Stimulated activated CD8-positive, alpha-beta memory T cell treated with anti-CD3 and anti-CD28 coated beads, Interleukin-12 subunit alpha, Interleukin-12 subunit beta, amount 100 ng/mL, for 1 hour (primary cell): ENCODE data around the gene B3GNT9.

Experiments used
- DNase-seq: peaks from one replicate; pipeline ENCODE4 v3.0.0-alpha.2; 2020; ENCODE audit warnings: low read depth

The B3GNT9 gene

GRCh38 chr16:67112591-67113399, 38.0 kb downstream of the B3GNT9 start:
- DNase-seq, result no peak

GRCh38 chr16:67111951-67112444, 38.8 kb downstream of the B3GNT9 start:
- no peak for DNase-seq

GRCh38 chr16:67109407-67110135, 41.2 kb downstream of the B3GNT9 start, which contains the start of gene PHAF1:
TSS of gene PHAF1 (plus strand) at chr16:67109941. CDS start at chr16:67110176, 235 bp downstream.
- DNase-seq, result peak; percentile 94

GRCh38 chr16:67108931-67109406, 41.8 kb downstream of the B3GNT9 start:
- DNase-seq, result no peak

- no peak for DNase-seq
Measured at GRCh38 chr16:67108489-67108888, 42.3 kb downstream of the B3GNT9 start.

GRCh38 chr16:67105881-67106280, 44.9 kb downstream of the B3GNT9 start:
- DNase-seq, result no peak

GRCh38 chr16:67105246-67105645, 45.6 kb downstream of the B3GNT9 start:
- DNase-seq, result no peak

GRCh38 chr16:67104845-67105244, 46.0 kb downstream of the B3GNT9 start:
- no peak for DNase-seq

GRCh38 chr16:67104061-67104460, 46.7 kb downstream of the B3GNT9 start:
- DNase-seq, result no peak

- DNase-seq, result no peak
Measured at GRCh38 chr16:67101311-67102082, 49.3 kb downstream of the B3GNT9 start.

GRCh38 chr16:67100569-67101310, 50.1 kb downstream of the B3GNT9 start:
- DNase-seq, result no peak

GRCh38 chr16:67098599-67098998, 52.2 kb downstream of the B3GNT9 start:
- no peak for DNase-seq
